Lower lobe of right lung (tissue), 2 donors: ENCODE measurements around the gene HOMER1. TPM values are rescaled to one million over a fixed set of nuclear protein-coding genes. Genes with fewer than 3 reads are reported as not detected.

ENCODE experiments used
- ATAC-seq, 2 donors: fragments of 200-7000 bp; cut with Tn5 transposase; one replicate each; pipeline ENCODE4 v1.9.1; 2020 to 2022; ENCODE audit warnings: mild to moderate bottlenecking in 2 of 2, moderate library complexity in 2 of 2
- DNase-seq: peaks from one replicate; pipeline ENCODE4 v3.0.0-alpha.2; 2020
- H3K27ac ChIP-seq: fragments of 200-600 bp; one replicate; pipeline ENCODE4 v1.8.0; 2022
- H3K27me3 ChIP-seq: fragments of 200-600 bp; one replicate; pipeline ENCODE4 v1.8.0; 2022; ENCODE audit warnings: low read depth
- H3K36me3 ChIP-seq: fragments of 200-600 bp; one replicate; pipeline ENCODE4 v1.8.0; 2022; ENCODE audit warnings: mild to moderate bottlenecking
- H3K4me1 ChIP-seq: fragments of 200-600 bp; one replicate; pipeline ENCODE4 v1.8.0; 2022
- H3K4me3 ChIP-seq: fragments of 200-600 bp; one replicate; pipeline ENCODE4 v1.8.0; 2022; ENCODE audit warnings: mild to moderate bottlenecking
- H3K9me3 ChIP-seq: fragments of 200-600 bp; one replicate; pipeline ENCODE4 v1.8.0; 2022
- CTCF ChIP-seq: fragments of 200-600 bp; IDR thresholded peaks from one replicate; pipeline ENCODE4 v1.8.0; 2022; ENCODE audit warnings: antibody characterized with exemption, mild to moderate bottlenecking
- intact Hi-C: fragments of 100-400 bp; cut with DNase I; formaldehyde crosslinking; loops from one replicate; pipeline ENCODE4 v1.11.0; 2022
- total RNA-seq: library from RNA; stranded (reverse); fragmentation: NEBNext Ultra II Directional; extraction: Animal tissue kit (Norgen Biotek cat#: 25700); gene quantifications from one replicate; pipeline ENCODE4 v1.2.1, GENCODE V29; 2021
- donor health status: DM: no; HTN: yes; CAD: no; lungs with severe emphysema.

The HOMER1 gene
- total RNA-seq, 1 donor from 2014 or later, result 6.9 TPM

- no peak overlapping the region for H3K4me3 ChIP-seq
- no peak overlapping the region for H3K27ac ChIP-seq
- peaks cover 32% of the 10 kb centered on the region for H3K27me3 ChIP-seq
- H3K4me1 ChIP-seq, result peaks cover 9% of the 10 kb centered on the region
- no peak for DNase-seq
- no peaks in the 10 kb centered on the region for H3K36me3 ChIP-seq
- TF ChIP-seq CTCF, result no peak
- H3K9me3 ChIP-seq, result no peaks in the 10 kb centered on the region
- intact Hi-C loops, result no loop called here
- no peak for ATAC-seq
These were observed 3.3 kb downstream of the HOMER1 start for GRCh38 chr5:79510638-79511037.

DNA sequence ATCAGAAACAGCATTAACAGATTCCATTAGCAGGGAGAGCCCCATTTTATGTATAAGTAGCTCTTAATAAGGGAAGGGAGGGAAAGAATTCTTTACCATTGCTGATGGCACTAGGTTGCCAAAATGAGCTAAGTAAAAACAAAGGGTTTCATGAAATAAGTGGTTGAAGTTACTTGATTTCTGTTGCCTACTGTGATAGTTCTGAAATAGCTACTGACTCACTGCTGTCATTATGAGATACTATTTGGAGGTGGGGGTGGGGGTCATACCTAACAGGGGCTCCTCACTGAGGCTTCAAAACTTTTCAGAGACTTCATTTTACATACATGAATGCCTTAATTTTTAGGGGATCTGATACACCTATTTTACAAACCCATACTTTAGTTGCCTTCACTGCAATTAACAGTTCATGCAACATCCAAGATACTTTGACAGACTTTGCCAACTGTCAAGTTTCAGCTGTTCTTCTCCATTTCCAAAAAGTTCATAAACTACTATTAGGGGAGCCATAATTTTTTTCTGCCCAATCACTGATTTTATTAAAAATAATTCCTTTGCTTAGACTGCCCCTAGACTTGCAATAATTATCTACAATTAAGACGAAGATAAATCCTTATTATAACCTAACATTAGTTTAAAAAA, 4.6 kb downstream of the HOMER1 start:
- Histone ChIP-seq H3K4me3 (no peak overlapping the region), H3K4me1 (peaks cover 9% of the 10 kb centered on the region), H3K36me3 (no peaks in the 10 kb centered on the region), H3K27me3 (peaks cover 32% of the 10 kb centered on the region), H3K27ac (no peak overlapping the region), H3K9me3 (no peaks in the 10 kb centered on the region)
- no peak for DNase-seq
- intact Hi-C loops, result no loop called here
- TF ChIP-seq CTCF, result no peak
- no peak for ATAC-seq

GRCh38 chr5:79508794-79509193, 5.1 kb downstream of the HOMER1 start:
- no peak overlapping the region for H3K27ac ChIP-seq

DNA sequence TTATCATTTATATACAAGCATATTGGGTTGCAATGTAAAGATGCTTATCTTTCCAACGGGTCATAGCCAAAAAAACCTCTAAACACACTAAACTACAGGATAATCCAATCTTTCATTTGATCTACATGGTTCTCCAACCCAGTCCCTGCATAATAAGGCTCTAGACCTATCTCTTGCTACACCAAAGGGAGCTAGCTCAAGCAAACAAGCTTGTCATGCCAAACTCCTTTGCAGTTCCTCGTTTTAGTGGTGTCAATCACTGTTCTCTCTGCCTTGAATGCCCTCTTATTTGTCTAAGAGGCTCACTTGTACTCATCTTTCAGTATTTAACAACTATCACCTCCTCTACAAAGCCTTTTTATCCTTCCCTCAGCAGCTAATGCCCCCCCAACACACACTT, 5.6 kb downstream of the HOMER1 start:
- H3K27me3 ChIP-seq, result peaks cover 32% of the 10 kb centered on the region
- ATAC-seq, result no peak

More at GRCh38 chr5:79508794-79509193, 5.1 kb downstream of the HOMER1 start:
- Histone ChIP-seq H3K36me3 (no peaks in the 10 kb centered on the region), H3K4me1 (peaks cover 9% of the 10 kb centered on the region), H3K27me3 (peaks cover 32% of the 10 kb centered on the region), H3K9me3 (no peaks in the 10 kb centered on the region), H3K4me3 (no peak overlapping the region)
- no peak for TF ChIP-seq CTCF
- ATAC-seq, result no peak
- DNase-seq, result no peak
- intact Hi-C loops, result no loop called here

More for the DNA sequence above, 5.6 kb downstream of the HOMER1 start:
- Histone ChIP-seq H3K4me1 (peaks cover 8% of the 10 kb centered on the region), H3K4me3 (no peak overlapping the region), H3K36me3 (no peaks in the 10 kb centered on the region), H3K27ac (no peak overlapping the region), H3K9me3 (no peaks in the 10 kb centered on the region)
- intact Hi-C loops, result no loop called here
- no peak for DNase-seq
- no peak for TF ChIP-seq CTCF
